ENCODE measurements around the gene LAGE3.

The LAGE3 gene

DNA sequence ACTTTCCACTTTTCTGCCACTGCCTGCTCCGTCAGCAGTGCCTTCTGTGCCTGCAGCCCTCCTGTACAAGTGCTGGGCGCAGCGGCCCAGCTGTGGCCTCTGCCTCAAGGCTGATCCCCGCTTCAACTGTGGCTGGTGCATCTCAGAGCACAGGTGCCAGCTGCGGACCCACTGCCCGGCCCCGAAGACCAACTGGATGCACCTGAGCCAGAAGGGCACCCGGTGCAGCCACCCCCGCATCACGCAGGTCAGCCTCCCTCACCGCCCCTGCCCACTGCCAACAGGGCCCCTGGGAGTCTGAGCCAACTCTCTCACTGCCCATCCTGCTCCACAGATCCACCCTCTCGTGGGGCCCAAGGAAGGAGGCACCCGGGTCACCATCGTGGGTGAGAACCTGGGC is 13.5 kb downstream of the LAGE3 start:
- no peak overlapping the region for H3K4me3 ChIP-seq (ENCODE audit: low read length in 2 of 2)
- H3K9ac ChIP-seq (ENCODE audit: low read length in 2 of 2), result no peak overlapping the region
- H3K9me3 ChIP-seq (ENCODE audit: control insufficient read depth in 2 of 2, low read length in 2 of 2), result no peaks in the 10 kb centered on the region
- peaks cover 0 to 2% of the 10 kb centered on the region in 2 donors for H3K27me3 ChIP-seq (ENCODE audit: control insufficient read depth in 1 of 2, insufficient read depth in 2 of 2, low read length in 2 of 2)
- H3K4me1 ChIP-seq (ENCODE audit: control insufficient read depth, insufficient read depth, low read length), result no peaks in the 10 kb centered on the region
- H3K36me3 ChIP-seq (ENCODE audit: control insufficient read depth in 2 of 2, insufficient read depth in 2 of 2, low read length in 2 of 2), result peaks cover 0 to 6% of the 10 kb centered on the region in 2 donors
- H3K27ac ChIP-seq (ENCODE audit: low read length), result no peak overlapping the region

DNA sequence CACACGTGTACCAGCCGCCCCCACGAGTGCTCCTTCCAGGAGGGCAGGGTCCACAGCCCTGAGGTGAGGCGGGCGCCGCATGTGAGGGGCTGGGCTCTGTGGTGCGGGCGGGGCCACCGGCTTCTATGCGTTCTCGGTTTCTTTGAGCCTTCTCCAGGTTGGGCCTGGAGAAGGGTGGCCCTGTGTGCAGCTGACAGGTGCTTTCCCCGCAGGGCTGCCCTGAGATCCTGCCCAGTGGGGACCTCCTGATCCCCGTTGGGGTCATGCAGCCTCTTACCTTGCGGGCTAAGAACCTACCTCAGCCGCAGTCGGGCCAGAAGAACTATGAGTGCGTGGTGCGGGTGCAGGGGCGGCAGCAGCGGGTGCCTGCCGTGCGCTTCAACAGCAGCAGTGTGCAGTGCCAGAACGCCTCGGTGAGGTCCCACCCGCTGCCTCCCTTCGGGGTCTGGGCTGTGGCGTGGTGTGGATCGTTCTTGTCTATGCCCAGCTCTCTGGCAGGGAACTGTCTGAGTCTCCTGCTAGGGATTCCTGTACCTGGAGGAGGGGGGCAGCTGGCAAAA is 14.2 kb downstream of the LAGE3 start:
- H3K9ac ChIP-seq (ENCODE audit: low read length in 2 of 2), result no peak overlapping the region
- no peak overlapping the region for H3K4me3 ChIP-seq (ENCODE audit: low read length in 2 of 2)
- no peaks in the 10 kb centered on the region for H3K27me3 ChIP-seq (ENCODE audit: control insufficient read depth in 1 of 2, insufficient read depth in 2 of 2, low read length in 2 of 2)
- H3K27ac ChIP-seq (ENCODE audit: low read length), result no peak overlapping the region
- no peaks in the 10 kb centered on the region for H3K9me3 ChIP-seq (ENCODE audit: control insufficient read depth in 2 of 2, low read length in 2 of 2)
- peaks cover 0 to 2% of the 10 kb centered on the region in 2 donors for H3K36me3 ChIP-seq (ENCODE audit: control insufficient read depth in 2 of 2, insufficient read depth in 2 of 2, low read length in 2 of 2)
- H3K4me1 ChIP-seq (ENCODE audit: control insufficient read depth, insufficient read depth, low read length), result no peaks in the 10 kb centered on the region

DNA sequence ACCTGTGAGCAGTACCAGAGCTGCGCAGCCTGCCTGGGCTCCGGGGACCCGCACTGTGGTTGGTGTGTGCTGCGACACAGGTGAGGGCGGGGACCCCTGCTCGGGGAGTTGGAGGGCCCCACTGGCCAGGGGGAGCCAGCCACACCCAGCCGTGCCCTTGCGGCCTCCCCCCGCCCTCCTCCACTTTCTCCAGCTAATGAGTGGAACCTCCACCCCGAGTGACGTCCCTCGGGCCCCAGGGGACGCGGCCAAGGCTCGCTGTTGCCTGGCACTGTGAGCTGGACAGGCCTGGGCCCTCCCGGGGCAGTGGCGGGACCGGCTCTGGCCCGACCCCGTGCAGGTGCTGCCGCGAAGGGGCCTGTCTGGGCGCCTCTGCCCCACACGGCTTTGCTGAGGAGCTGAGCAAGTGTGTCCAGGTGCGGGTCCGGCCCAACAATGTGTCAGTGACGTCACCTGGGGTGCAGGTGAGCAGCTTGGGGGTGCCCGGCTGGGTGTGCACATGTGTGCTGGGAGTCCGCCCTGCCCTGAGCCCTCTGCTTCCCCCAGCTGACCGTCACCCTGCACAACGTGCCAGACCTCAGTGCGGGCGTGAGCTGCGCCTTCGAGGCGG is 15.4 kb downstream of the LAGE3 start:
- H3K4me3 ChIP-seq (ENCODE audit: low read length in 2 of 2), result no peak overlapping the region
- peaks cover 0 to 2% of the 10 kb centered on the region in 2 donors for H3K36me3 ChIP-seq (ENCODE audit: control insufficient read depth in 2 of 2, insufficient read depth in 2 of 2, low read length in 2 of 2)
- peaks cover 7% of the 10 kb centered on the region for H3K4me1 ChIP-seq (ENCODE audit: control insufficient read depth, insufficient read depth, low read length)
- H3K27me3 ChIP-seq (ENCODE audit: control insufficient read depth in 1 of 2, insufficient read depth in 2 of 2, low read length in 2 of 2), result no peaks in the 10 kb centered on the region
- H3K9me3 ChIP-seq (ENCODE audit: control insufficient read depth in 2 of 2, low read length in 2 of 2), result no peaks in the 10 kb centered on the region
- no peak overlapping the region for H3K27ac ChIP-seq (ENCODE audit: low read length)
- no peak overlapping the region for H3K9ac ChIP-seq (ENCODE audit: low read length in 2 of 2)

DNA sequence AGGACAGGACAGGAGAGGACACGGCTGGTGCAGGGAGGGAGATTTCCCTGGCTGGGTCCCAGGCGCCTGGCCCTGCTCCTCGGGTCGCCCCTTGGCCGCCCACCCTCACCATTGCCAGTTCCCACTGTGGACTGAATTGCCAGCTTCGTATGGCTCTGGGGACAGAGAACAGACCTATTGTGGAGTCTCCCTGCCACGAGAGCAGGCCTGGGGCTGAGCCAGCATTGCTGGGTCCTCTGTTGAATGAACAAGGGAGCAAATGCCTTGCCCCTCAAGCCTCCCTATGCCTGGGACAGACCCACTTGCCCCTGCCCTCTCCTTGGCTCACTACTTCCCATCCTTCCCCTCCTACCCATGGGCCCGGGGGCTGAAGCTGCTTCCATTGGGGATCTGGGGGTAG is 16.7 kb downstream of the LAGE3 start:
- H3K27ac ChIP-seq (ENCODE audit: low read length), result no peak overlapping the region
- no peaks in the 10 kb centered on the region for H3K27me3 ChIP-seq (ENCODE audit: control insufficient read depth in 1 of 2, insufficient read depth in 2 of 2, low read length in 2 of 2)
- H3K4me3 ChIP-seq (ENCODE audit: low read length in 2 of 2), result no peak overlapping the region
- peaks cover 7% of the 10 kb centered on the region for H3K4me1 ChIP-seq (ENCODE audit: control insufficient read depth, insufficient read depth, low read length)
- no peak overlapping the region for H3K9ac ChIP-seq (ENCODE audit: low read length in 2 of 2)
- no peaks in the 10 kb centered on the region for H3K9me3 ChIP-seq (ENCODE audit: control insufficient read depth in 2 of 2, low read length in 2 of 2)
- H3K36me3 ChIP-seq (ENCODE audit: control insufficient read depth in 2 of 2, insufficient read depth in 2 of 2, low read length in 2 of 2), result peaks cover 0 to 2% of the 10 kb centered on the region in 2 donors

DNA sequence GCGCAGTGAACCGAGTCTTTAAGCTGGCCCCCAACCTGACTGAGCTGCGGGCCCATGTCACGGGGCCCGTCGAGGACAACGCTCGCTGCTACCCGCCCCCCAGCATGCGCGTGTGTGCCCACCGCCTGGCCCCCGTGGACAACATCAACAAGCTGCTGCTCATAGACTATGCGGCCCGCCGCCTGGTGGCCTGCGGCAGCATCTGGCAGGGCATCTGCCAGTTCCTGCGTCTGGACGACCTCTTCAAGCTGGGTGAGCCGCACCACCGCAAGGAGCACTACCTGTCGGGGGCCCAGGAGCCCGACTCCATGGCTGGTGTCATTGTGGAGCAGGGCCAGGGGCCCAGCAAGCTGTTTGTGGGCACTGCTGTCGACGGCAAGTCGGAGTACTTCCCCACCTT is 18.8 kb downstream of the LAGE3 start:
- Histone ChIP-seq H3K9me3 (ENCODE audit: control insufficient read depth in 2 of 2, low read length in 2 of 2) (no peaks in the 10 kb centered on the region), H3K36me3 (ENCODE audit: control insufficient read depth in 2 of 2, insufficient read depth in 2 of 2, low read length in 2 of 2) (peaks cover 0 to 2% of the 10 kb centered on the region in 2 donors), H3K4me1 (ENCODE audit: control insufficient read depth, insufficient read depth, low read length) (peaks cover 7% of the 10 kb centered on the region), H3K9ac (ENCODE audit: low read length in 2 of 2) (no peak overlapping the region), H3K27me3 (ENCODE audit: control insufficient read depth in 1 of 2, insufficient read depth in 2 of 2, low read length in 2 of 2) (no peaks in the 10 kb centered on the region), H3K27ac (ENCODE audit: low read length) (no peak overlapping the region), H3K4me3 (ENCODE audit: low read length in 2 of 2) (peak overlapping the region in 1 of 2 donors; percentile 57)

DNA sequence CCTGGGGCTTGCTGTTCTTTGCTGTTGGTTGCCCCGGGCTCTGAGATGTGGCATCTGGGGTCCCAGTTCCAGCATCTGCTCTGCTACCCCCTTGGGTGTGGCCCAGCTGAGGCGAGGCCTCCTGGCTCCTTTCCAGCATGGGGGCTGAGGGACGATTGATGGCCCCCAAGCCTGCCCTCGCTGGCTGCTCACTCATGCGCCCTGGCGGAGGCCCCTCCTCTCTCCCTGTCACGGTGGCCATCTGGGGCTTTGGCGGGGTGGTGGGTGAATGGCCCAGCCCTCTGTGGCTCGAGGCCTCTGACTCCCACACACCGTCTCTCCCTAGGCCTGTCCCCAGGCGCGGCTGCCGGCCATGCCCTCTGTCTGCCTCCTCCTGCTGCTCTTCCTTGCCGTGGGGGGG is 19.2 kb downstream of the LAGE3 start:
- Histone ChIP-seq H3K36me3 (ENCODE audit: control insufficient read depth in 2 of 2, insufficient read depth in 2 of 2, low read length in 2 of 2) (peaks cover 0 to 2% of the 10 kb centered on the region in 2 donors), H3K27ac (ENCODE audit: low read length) (no peak overlapping the region), H3K27me3 (ENCODE audit: control insufficient read depth in 1 of 2, insufficient read depth in 2 of 2, low read length in 2 of 2) (no peaks in the 10 kb centered on the region), H3K9ac (ENCODE audit: low read length in 2 of 2) (no peak overlapping the region), H3K4me3 (ENCODE audit: low read length in 2 of 2) (peak overlapping the region; percentile 12 to 57), H3K9me3 (ENCODE audit: control insufficient read depth in 2 of 2, low read length in 2 of 2) (no peaks in the 10 kb centered on the region), H3K4me1 (ENCODE audit: control insufficient read depth, insufficient read depth, low read length) (peaks cover 7% of the 10 kb centered on the region)

DNA sequence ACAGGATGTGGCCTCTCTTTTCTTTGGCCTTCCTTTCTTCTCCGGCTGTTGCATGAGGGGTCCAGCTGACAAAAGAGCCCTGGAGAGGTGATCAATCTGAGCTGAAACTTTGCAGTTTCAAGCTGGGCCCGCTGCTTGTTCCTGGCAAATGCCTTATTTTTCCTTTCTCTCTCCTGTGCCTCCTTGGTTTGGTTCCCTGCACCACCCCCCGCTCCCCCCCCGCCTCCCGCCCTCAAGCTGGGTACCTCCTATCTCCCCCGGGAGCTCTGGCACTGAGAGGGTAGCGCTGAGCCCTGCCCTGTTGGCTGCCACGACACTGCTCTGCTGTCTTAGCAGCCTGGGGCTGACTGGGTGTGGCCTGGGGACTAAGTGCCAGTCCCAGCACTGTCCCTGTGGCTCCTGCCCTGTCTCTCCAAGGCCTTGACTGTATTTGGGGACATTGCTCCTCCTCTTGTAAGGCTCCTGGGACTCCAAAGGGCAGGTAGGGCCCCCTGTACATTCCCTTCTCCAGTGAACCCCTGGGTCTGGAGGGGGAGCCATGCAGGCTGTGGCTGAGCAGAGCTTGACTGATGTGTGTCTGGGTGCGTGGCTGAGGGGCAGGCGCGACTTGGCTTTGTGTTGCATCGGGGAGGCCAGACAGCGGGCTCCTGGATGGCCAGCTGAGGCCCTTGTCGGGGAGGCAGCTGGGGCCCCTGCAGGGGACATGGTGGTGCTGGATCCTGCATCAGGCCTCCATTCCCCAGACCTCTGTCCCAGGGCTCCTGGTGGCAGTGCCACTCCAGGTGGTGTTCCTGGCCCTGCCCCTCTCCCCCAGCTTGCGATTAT is 19.9 kb downstream of the LAGE3 start:
- Histone ChIP-seq H3K9me3 (ENCODE audit: control insufficient read depth in 2 of 2, low read length in 2 of 2) (no peaks in the 10 kb centered on the region), H3K9ac (ENCODE audit: low read length in 2 of 2) (peak overlapping the region; percentile 33 to 51), H3K27ac (ENCODE audit: low read length) (no peak overlapping the region), H3K36me3 (ENCODE audit: control insufficient read depth in 2 of 2, insufficient read depth in 2 of 2, low read length in 2 of 2) (peaks cover 0 to 2% of the 10 kb centered on the region in 2 donors), H3K27me3 (ENCODE audit: control insufficient read depth in 1 of 2, insufficient read depth in 2 of 2, low read length in 2 of 2) (no peaks in the 10 kb centered on the region), H3K4me1 (ENCODE audit: control insufficient read depth, insufficient read depth, low read length) (peaks cover 7% of the 10 kb centered on the region), H3K4me3 (ENCODE audit: low read length in 2 of 2) (peak overlapping the region; percentile 53 to 75)

DNA sequence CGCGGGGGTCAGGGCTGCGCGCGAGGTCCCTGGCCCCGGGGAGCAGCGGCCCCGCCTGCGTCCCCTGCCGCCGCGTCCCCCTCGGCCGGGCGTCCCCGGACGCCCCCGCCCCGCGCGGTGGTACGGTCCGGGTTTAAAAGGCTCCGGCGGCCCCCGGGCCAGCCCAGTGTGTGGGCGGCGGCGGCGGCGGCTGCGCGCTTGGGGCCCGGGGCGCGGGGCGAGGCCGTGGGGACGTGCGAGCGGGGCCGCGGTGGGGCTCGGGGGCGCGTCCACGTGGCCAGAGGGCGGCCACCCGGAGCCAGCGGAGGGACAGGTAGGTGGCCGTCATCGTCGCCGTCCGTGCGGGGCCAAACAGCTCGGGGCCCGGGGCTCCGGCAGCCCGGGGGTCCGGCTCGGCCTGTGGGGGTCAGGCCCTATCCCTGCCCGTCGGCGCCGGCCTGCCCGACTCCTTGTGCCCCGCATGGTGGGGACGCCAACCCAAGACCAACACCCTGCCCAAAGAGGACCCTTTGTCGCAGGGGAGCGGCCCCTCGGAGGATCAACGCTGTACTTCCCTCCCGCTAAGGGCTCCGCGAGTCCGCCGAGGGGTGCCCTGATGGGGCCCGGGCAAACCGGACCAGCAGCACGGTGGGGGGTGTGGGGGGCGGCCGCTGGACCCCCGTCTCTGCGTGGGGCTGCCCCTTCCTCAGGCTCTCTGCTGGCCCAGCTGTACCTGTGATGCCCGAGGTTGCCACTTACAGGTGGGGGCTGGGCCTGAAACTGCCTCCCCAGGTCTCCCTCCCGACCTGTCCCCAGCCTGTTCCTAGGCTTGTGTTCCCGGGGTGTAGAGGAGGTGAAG is 20.7 kb downstream of the LAGE3 start, which contains the start of gene PLXNA3:
Gene PLXNA3 (plus strand): TSS at position 166 of the 838 bp plus-strand sequence. CDS start 1,903 bp downstream, outside the sequence.
- no peaks in the 10 kb centered on the region for H3K27me3 ChIP-seq (ENCODE audit: control insufficient read depth in 1 of 2, insufficient read depth in 2 of 2, low read length in 2 of 2)
- no peak within 1 kb of the TSS for H3K27ac ChIP-seq (ENCODE audit: low read length)
- H3K36me3 ChIP-seq (ENCODE audit: control insufficient read depth in 2 of 2, insufficient read depth in 2 of 2, low read length in 2 of 2), result peaks cover 0 to 2% of the 10 kb centered on the region in 2 donors
- peak within 1 kb of the TSS; percentile 33 to 51 for H3K9ac ChIP-seq (ENCODE audit: low read length in 2 of 2)
- H3K4me3 ChIP-seq (ENCODE audit: low read length in 2 of 2), result peak within 1 kb of the TSS; percentile 53 to 75
- peaks cover 7% of the 10 kb centered on the region for H3K4me1 ChIP-seq (ENCODE audit: control insufficient read depth, insufficient read depth, low read length)
- H3K9me3 ChIP-seq (ENCODE audit: control insufficient read depth in 2 of 2, low read length in 2 of 2), result no peaks in the 10 kb centered on the region

DNA sequence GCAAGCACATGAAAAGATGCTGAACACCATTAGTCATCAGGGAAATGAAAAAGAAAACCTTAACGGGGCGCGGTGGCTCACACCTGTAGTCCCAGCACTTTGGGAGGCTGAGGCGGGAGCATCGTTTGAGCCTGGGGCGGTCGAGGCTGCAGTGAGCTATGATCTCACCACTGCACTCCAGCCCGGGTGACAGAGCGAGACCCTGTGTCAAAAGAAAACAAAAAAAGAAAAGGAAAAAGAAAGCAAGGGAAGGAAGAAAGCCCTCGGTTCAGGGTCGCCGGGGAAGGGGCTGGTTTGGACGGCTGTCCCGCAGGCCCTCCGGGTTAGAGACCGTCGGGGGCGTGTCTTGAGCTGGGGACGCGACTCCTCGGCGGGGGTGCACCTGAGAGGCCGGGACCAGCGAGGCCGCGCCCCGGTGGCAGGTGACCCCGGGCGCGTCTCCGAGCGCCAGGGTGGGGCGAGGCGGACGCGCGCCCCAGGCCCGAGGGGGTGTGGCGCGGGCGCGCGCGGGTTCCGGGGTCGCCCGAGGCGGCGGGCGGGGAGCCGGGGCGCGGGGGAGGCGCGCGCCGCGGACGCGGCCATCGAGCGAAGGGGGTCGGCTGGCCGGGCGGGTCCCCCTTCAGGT is 21.5 kb downstream of the LAGE3 start:
- no peak overlapping the region for H3K27ac ChIP-seq (ENCODE audit: low read length)
- no peaks in the 10 kb centered on the region for H3K9me3 ChIP-seq (ENCODE audit: control insufficient read depth in 2 of 2, low read length in 2 of 2)
- H3K4me3 ChIP-seq (ENCODE audit: low read length in 2 of 2), result peak overlapping the region in 1 of 2 donors; percentile 72
- H3K36me3 ChIP-seq (ENCODE audit: control insufficient read depth in 2 of 2, insufficient read depth in 2 of 2, low read length in 2 of 2), result peaks cover 0 to 2% of the 10 kb centered on the region in 2 donors
- no peak overlapping the region for H3K9ac ChIP-seq (ENCODE audit: low read length in 2 of 2)
- H3K4me1 ChIP-seq (ENCODE audit: control insufficient read depth, insufficient read depth, low read length), result peaks cover 7% of the 10 kb centered on the region
- peaks cover 0 to 2% of the 10 kb centered on the region in 2 donors for H3K27me3 ChIP-seq (ENCODE audit: control insufficient read depth in 1 of 2, insufficient read depth in 2 of 2, low read length in 2 of 2)

DNA sequence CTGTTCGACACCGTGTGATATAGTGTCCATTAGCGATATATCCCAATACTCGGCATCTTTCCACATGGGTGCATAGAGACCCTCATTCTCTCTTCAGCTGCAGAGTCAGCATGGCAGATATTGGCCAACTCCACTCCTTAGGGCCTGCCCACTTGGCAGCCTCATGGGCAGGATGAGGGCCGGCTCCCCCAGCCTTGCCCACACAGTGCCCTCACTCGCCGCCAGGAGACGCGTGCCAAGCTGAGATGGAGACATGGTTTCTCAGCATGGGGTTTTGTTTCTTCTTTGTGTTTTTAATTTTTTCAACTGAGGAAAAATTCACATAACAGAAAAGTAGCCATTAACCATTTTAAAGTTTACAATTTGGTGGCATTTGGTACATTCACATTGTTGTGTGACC is 26.3 kb downstream of the LAGE3 start:
- H3K27ac ChIP-seq (ENCODE audit: low read length), result no peak overlapping the region
- H3K9ac ChIP-seq (ENCODE audit: low read length in 2 of 2), result no peak overlapping the region

More for the DNA sequence above, 26.3 kb downstream of the LAGE3 start:
- Histone ChIP-seq H3K9me3 (ENCODE audit: control insufficient read depth in 2 of 2, low read length in 2 of 2) (no peaks in the 10 kb centered on the region), H3K4me3 (ENCODE audit: low read length in 2 of 2) (no peak overlapping the region), H3K4me1 (ENCODE audit: control insufficient read depth, insufficient read depth, low read length) (no peaks in the 10 kb centered on the region), H3K36me3 (ENCODE audit: control insufficient read depth in 2 of 2, insufficient read depth in 2 of 2, low read length in 2 of 2) (peaks cover 11 to 20% of the 10 kb centered on the region in 2 donors), H3K27me3 (ENCODE audit: control insufficient read depth in 1 of 2, insufficient read depth in 2 of 2, low read length in 2 of 2) (peaks cover 0 to 2% of the 10 kb centered on the region in 2 donors)
